Thyroid gland (tissue), 4 donors: ENCODE measurements around the gene SERTAD4. TPM values are rescaled to one million over a fixed set of nuclear protein-coding genes. Genes with fewer than 3 reads are reported as not detected.
A peak's percentile ranks its signal among the peaks of the same experiment; 100 is the strongest.

ENCODE experiments used
- DNase-seq, 2 donors: peaks; one replicate each; pipeline ENCODE4 v3.0.0-alpha.2; 2019
- H3K27ac ChIP-seq, 3 donors: fragments of 200-600 bp; sonication (generic); 1 replicate in 2 of 3; 2 replicates in 1 of 3; pipeline ENCODE4 v1.5.1; 2016 to 2019; ENCODE audit warnings: mild to moderate bottlenecking in 1 of 3, moderate library complexity in 1 of 3
- H3K27me3 ChIP-seq: fragments of 200-600 bp; sonication (generic); one replicate; pipeline ENCODE4 v1.5.1; 2019
- H3K36me3 ChIP-seq, 2 donors: fragments of 200-600 bp; sonication (generic); one replicate each; pipeline ENCODE4 v1.5.1; 2016 to 2019
- H3K4me1 ChIP-seq, 2 donors: fragments of 200-600 bp; sonication (generic); one replicate each; pipeline ENCODE4 v1.5.1; 2017 to 2019
- H3K4me3 ChIP-seq, 3 donors: fragments of 200-600 bp; sonication (generic); replicated peaks in 1 of 3; 1 replicate in 2 of 3; 2 replicates in 1 of 3; pipeline ENCODE4 v1.5.1; 2016; ENCODE audit warnings: mild to moderate bottlenecking in 1 of 3
- H3K9me3 ChIP-seq: fragments of 200-600 bp; sonication (generic); one replicate; pipeline ENCODE4 v1.5.1; 2017
- POLR2A ChIP-seq, 2 donors: fragments of 450-650 bp; IDR thresholded peaks; one replicate each; pipeline ENCODE4 v1.6.1; 2017; ENCODE audit warnings: antibody characterized with exemption in 2 of 2, mild to moderate bottlenecking in 2 of 2, moderate library complexity in 1 of 2
- WGBS, 2 donors: methylation state at CpG; one replicate each; pipeline ENCODE4 v1.1.5; 2017; 5-methylcytosine and 5-hydroxymethylcytosine counted together
- intact Hi-C: fragments of 100-400 bp; cut with DNase I; formaldehyde crosslinking; loops from one replicate; pipeline ENCODE4 v1.15.1; 2023
- total RNA-seq, 4 donors: library from RNA; depleted of rRNA; stranded (reverse); fragments of >200 nt; gene quantifications; one replicate each; pipeline ENCODE4 v1.2.3, GENCODE V29; 2016
- TF ChIP-seq, protein P1 (sequence below), 6 experiments: fragments of 200-600 bp in 3 of 6; fragments of 450-650 bp in 3 of 6; sonication (generic) in 3 of 6; IDR thresholded peaks; one replicate each; pipeline ENCODE4 v1.5.1; 2016 to 2019; ENCODE audit warnings: antibody characterized with exemption in 6 of 6, mild to moderate bottlenecking in 2 of 6, inconsistent platforms in 1 of 6, moderate library complexity in 1 of 6

The SERTAD4 gene
- total RNA-seq, 4 donors from 2014 or later, result 1.5 to 4.0 (median 3.6) TPM

DNA sequence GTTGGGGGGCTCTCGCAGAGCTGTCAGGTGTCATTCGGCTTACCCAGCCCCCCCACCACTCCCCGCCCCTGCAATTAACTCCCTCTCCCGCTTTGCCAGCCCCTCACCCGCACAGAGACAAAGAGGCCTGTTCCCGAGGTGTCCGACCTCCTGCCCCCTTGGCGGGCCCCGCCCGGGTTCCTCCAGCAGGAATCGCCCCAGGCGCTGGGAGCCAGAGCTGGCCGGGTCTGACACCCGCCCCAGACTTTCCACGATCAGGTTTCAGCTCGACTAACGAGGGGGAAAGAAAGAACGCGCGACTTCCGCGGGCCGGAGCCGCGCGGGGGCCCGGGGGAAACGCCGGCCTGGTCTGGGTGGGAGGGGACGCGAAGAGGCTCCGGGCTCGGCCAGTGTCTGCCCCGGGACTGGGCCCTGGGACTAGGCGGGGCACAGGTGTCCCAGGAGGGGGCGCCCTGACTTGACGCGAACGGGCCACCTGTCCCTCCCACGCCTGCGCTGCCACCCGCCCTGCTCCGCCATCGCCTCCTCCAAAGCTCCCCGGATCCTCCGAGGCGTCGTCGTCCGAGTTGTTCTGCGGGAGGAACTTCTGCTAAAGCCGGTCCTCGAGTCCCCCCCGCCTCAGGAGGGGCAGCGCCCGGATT, 59.8 kb downstream of the SERTAD4 start:
- intact Hi-C loops, result no loop called here
- no peaks in the 10 kb centered on the region for H3K27me3 ChIP-seq
- peaks cover 15 to 23% of the 10 kb centered on the region in 2 donors for H3K4me1 ChIP-seq
- WGBS, 2 donors, result 1 to 3% methylated on average over 11 to 32 of the region's 56 CpGs
- peak; percentile 87 to 90 for DNase-seq
- H3K36me3 ChIP-seq, result no peaks in the 10 kb centered on the region
- no peaks in the 10 kb centered on the region for H3K9me3 ChIP-seq
- peak in 1 of 2 donors; percentile 65 for TF ChIP-seq POLR2A (IDR thresholded peaks at IDR 0.05)
- TF ChIP-seq, protein P1, sequence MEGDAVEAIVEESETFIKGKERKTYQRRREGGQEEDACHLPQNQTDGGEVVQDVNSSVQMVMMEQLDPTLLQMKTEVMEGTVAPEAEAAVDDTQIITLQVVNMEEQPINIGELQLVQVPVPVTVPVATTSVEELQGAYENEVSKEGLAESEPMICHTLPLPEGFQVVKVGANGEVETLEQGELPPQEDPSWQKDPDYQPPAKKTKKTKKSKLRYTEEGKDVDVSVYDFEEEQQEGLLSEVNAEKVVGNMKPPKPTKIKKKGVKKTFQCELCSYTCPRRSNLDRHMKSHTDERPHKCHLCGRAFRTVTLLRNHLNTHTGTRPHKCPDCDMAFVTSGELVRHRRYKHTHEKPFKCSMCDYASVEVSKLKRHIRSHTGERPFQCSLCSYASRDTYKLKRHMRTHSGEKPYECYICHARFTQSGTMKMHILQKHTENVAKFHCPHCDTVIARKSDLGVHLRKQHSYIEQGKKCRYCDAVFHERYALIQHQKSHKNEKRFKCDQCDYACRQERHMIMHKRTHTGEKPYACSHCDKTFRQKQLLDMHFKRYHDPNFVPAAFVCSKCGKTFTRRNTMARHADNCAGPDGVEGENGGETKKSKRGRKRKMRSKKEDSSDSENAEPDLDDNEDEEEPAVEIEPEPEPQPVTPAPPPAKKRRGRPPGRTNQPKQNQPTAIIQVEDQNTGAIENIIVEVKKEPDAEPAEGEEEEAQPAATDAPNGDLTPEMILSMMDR (IDR thresholded peaks at IDR 0.05), result peak; percentile 10 to 56 (median 34)
- peak overlapping the region in 2 of 3 donors; percentile 29 to 50 for H3K4me3 ChIP-seq
- peak overlapping the region; percentile 33 to 75 (median 43) for H3K27ac ChIP-seq

- TF ChIP-seq, protein P1 (IDR thresholded peaks at IDR 0.05), result no peak
- no peak for TF ChIP-seq POLR2A (IDR thresholded peaks at IDR 0.05)
- peak in 1 of 2 donors; percentile 41 for DNase-seq
- H3K4me3 ChIP-seq, result peak overlapping the region in 1 of 3 donors; percentile 29
- H3K36me3 ChIP-seq, result no peaks in the 10 kb centered on the region
- WGBS, 2 donors, result 64 to 71% methylated on average over 7 of the region's 7 CpGs
- no peaks in the 10 kb centered on the region for H3K9me3 ChIP-seq
- peak overlapping the region in 2 of 3 donors; percentile 33 to 75 for H3K27ac ChIP-seq
- intact Hi-C loops, result no loop called here
- H3K27me3 ChIP-seq, result no peaks in the 10 kb centered on the region
- peaks cover 15 to 23% of the 10 kb centered on the region in 2 donors for H3K4me1 ChIP-seq
These were observed 60.6 kb downstream of the SERTAD4 start for GRCh38 chr1:210293171-210293607.

DNA sequence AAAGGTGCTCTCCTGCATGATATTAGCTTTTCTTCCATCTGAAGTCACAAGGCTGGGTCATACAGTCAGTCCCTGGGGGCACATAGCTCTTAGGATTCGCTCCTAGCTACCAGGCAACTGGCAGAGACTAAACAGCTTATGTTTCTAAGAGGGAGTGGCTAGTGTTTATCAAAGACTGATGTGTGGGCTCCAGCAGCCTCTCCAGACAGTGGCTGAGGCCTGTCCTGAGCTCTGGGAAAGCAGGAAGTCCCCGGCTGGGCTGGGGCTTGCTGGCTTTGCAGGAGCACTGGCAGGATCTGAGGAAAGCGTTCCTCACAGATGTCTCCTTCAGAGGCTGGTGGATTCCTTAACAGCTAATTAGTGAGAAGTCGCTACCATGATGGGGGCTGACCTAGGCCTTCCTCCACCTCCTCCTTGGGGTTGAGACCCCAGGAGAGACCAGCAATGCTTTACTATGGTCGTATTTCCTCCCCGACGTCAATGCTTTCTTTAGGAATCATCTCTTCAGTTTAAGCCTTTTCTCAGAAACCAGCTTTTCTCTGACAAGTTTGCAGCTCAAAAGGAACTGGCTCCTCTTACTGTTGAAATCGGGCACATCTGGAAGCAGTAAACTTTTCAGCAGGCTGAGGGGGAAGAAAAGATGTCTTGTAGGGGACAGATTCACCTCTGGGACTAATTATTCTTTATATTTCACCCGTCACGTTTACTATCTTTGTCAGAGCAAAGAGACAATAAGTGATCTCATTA, 62.6 kb downstream of the SERTAD4 start:
- whole genome bisulfite sequencing, 2 donors, result 70 to 74% methylated on average over 10 of the region's 10 CpGs
- no peak overlapping the region for H3K27ac ChIP-seq
- intact Hi-C loops, result no loop called here
- H3K9me3 ChIP-seq, result no peaks in the 10 kb centered on the region
- no peak for DNase-seq
- H3K4me3 ChIP-seq, result no peak overlapping the region
- no peaks in the 10 kb centered on the region for H3K36me3 ChIP-seq
- peaks cover 15 to 23% of the 10 kb centered on the region in 2 donors for H3K4me1 ChIP-seq
- H3K27me3 ChIP-seq, result no peaks in the 10 kb centered on the region
- TF ChIP-seq, protein P1 (IDR thresholded peaks at IDR 0.05), result no peak
- TF ChIP-seq POLR2A (IDR thresholded peaks at IDR 0.05), result no peak

Other genes starting within 250 kb of the SERTAD4 start
- 10 to 100 TPM in 3 of 4 donors, 1 to 10 TPM in 1; 7.9 to 15.9 (median 10.5) TPM for gene HHAT, start 96.1 kb downstream of the SERTAD4 start, total RNA-seq